ENCODE data around the gene GARRE1. TPM values are rescaled to one million over a fixed set of nuclear protein-coding genes. Genes with fewer than 3 reads are reported as not detected.
"Not testable (repeated sequence)": the region's sequence is repeated elsewhere in the genome, so short reads cannot be mapped to it uniquely, and the experiment has no call there.

Gene GARRE1
- polyA plus RNA-seq, 4 donors = 34.7 to 42.2 (median 39.4) TPM

DNA sequence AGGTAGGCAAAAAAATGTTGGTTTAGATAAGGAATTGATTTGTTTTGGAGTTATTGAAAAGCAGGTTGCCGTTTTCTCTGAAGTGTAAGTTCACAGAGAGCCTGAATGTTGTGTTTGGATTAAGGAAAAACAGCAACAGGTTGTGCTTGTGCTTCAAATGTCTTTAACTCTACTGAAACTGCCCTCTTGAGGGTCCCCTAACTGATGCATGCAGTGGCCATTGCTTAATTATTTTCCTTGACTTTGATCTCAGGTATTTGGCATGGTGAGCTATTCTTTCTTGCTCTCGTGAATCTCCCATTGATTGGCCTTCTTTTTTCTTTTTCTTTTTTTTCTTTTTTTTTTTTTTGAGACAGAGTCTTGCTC lies 3.2 kb downstream of the GARRE1 start:
- DNase-seq (ENCODE audit: low read depth in 4 of 4, low spot score in 2 of 4) = no peak

DNA sequence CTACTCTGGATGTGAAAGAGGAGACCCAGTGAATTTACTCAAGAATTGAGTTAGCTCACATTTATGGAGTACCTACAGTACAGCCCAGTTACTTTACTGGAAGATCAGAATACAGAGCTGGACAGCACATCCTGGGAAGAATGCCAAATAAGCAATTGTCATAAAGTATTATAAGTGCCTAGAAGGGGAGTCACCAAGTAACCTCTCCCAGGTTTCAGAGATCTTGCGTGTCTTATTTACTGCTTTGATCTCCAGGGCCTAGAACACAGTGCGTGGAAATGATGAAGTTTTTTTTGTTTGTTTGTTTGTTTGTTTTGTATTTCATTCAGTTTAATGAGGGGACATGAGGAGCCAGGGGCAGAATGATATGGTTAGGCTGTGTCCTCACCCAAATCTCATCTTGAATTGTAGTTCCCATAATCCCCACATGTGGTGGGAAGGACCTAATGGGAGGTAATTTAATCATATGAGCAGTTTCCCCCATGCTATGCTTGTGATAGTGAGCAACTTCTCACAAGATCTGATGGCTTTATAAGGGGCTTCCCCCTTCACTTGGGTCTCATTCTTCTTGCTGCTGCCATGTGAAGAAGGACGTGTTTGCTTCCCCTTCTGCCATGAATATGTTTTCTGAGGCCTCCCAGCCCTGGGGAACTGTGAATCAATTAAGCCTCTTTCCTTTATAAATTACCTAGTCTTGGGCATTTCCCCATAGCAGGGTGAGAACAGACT lies 5.2 kb downstream of the GARRE1 start:
- DNase-seq (ENCODE audit: low read depth in 4 of 4, low spot score in 2 of 4) = no peak

GRCh38 chr19:34260771-34261173 lies 6.4 kb downstream of the GARRE1 start:
- no peak for DNase-seq (ENCODE audit: low read depth in 4 of 4, low spot score in 2 of 4)

DNA sequence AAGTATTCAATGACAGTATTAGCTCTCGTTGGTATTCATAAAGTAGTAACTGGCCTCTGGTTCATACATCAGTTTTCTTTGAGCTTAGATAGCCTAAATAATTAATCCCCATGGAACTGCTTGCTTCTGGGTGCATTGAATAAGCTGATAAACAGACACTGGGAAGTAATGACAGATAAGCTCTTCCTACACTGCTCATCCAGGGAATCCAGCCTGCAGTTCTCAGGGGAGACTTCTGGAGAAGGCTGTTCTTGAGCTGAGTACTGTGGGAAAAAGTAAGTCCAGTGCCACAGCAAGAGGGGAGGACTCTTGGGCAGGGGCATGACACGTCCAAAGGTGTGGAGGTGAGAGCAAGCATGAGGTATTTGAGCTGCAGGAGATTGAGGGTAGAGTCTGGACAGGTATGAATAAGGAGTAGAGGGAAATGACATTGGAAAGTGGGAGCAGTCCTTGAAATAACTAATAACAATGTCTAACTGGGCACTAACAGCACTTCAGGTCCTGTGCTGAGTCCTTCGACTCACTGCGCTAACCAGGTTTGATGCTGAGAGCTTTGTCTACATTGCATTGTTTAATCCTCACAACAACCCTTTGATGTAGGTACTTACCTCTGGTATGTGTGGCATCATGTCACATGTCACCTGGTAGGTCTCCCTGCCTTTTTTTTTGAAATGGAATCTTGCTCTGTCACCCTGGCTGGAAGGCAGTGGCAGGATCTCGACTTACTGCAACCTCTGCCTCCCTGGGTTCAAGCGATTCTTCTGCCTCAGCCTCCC lies 7.2 kb downstream of the GARRE1 start:
- no peak for DNase-seq (ENCODE audit: low read depth in 4 of 4, low spot score in 2 of 4)

- no peak for DNase-seq (ENCODE audit: low read depth in 4 of 4, low spot score in 2 of 4)
These were observed 9.4 kb downstream of the GARRE1 start for GRCh38 chr19:34263745-34264237.

- no peak for DNase-seq (ENCODE audit: low read depth in 4 of 4, low spot score in 2 of 4)
These were observed 10.9 kb downstream of the GARRE1 start for GRCh38 chr19:34265221-34265650.

- DNase-seq (ENCODE audit: low read depth in 4 of 4, low spot score in 2 of 4) = no peak
These were observed 14.7 kb downstream of the GARRE1 start for GRCh38 chr19:34269081-34269480.

- no peak for DNase-seq (ENCODE audit: low read depth in 4 of 4, low spot score in 2 of 4)
These were observed 15.1 kb downstream of the GARRE1 start for GRCh38 chr19:34269489-34269888.

DNA sequence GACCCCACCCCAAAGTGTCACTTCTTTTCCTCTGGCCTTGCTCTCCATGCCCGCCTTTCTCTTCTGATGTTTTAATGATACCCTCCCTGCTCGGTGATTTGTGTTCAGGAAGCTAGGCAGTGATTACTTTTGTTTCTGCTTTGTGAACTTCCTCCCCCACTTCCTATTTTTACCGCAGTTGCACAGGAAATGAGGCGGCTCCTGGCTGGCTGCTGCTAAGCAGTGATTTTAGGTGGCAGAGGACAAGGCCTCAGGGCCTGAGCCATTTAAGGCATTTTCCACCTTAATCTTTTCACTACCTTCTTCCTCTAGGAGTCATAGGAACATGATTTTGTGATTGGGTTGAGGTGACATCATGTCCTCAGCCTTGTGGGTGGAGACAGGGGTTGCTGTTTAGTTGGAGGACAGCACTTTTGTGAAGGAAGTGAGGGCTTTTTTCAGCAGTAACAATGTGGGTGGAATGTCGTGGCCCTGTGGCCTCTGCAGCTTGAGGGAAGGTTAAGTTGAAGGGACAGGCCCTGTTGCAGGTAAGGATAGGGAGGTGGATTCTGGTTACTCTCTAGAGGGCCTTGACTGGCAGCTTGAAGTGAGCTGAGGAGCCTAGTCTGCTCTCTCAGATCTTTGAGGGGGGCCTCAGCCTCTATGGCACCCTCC lies 15.7 kb downstream of the GARRE1 start:
- DNase-seq (ENCODE audit: low read depth in 4 of 4, low spot score in 2 of 4) = peak in 3 of 4 donors; percentile 63 to 73 (median 70)

DNA sequence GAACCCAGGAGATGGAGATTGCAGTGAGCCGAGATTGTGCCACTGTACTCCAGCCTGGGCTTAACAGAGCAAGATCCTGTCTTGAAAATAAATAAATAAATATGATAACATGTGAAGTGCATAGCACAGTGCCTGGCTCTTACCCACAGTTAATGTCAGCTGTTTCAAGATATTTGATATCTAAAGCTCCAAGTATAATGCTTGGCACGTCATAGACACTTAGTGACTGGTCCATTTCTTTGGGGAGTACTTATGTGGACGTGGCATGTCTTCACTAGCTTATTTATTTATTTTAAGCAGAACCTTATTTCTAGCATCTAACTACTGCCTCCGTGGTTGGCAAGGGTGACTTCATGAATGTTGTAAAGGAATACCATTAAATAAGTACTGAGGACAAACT lies 18.8 kb downstream of the GARRE1 start:
- no peak for DNase-seq (ENCODE audit: low read depth in 4 of 4, low spot score in 2 of 4)

DNA sequence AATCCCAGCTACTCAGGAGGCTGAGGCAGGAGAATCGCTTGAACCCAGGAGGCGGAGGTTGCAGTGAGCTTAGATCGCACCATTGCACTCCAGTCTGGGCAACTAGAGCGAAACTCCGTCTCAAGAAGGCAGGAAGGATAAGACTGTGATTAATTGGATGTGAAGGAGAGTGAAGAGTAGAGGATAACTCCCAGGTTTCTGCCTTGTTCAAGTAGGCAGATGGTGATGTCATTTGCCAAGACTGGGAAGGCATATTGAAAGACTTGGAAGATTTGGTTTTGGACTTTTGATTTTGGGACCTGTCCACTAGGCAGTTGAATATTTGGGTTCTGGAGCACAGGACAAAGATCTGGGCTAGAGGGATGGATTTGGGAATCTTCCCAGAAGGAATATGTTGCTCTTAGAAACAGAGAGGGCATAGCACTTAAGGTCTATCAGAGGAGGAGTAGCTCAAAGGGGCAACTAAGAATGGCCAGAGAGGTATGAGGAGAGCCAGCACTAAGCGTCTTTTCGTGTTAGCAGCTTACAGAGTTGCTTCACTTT lies 20.0 kb downstream of the GARRE1 start:
- no peak for DNase-seq (ENCODE audit: low read depth in 4 of 4, low spot score in 2 of 4)

- DNase-seq (ENCODE audit: low read depth in 4 of 4, low spot score in 2 of 4) = no peak
These were observed 20.7 kb downstream of the GARRE1 start for GRCh38 chr19:34274827-34275625.

DNA sequence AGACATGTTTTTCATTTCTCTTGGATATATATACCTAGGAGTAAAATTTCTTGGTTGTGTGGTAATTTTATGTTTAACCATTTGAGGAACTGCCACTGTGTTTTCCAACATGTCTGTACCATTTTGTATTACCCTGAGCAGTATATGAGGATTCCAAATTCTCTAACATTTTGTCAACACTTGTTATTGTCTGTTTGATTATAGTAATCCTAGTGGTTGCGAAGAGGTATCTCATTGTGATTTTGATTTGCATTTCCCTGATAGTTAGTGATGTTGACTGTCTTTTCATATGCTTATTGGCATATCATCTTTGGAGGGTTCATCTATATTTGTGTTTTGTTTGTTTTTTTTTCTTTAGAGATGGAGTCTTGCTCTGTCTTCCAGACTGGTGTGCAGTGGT lies 21.4 kb downstream of the GARRE1 start:
- DNase-seq (ENCODE audit: low read depth in 4 of 4, low spot score in 2 of 4) = no peak

DNA sequence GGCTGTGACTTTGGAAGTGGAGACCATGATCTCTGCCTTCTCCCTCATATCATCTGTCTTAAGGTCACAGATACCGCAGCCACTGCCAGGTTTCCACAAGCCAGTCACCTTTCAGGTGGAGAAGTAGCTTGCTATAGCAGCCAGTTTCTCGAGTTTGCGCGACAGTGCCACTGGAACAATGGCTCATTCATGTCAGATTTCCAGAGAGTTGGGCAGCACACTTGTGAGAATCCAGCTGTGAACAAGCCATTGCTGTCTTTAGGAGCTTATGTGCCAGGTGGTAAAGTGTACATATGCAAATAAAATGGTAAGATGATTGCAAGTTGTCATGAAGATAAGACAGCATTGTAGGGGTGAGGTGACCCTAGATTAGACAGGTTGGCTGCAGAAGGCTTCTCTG lies 22.3 kb downstream of the GARRE1 start:
- DNase-seq (ENCODE audit: low read depth in 4 of 4, low spot score in 2 of 4) = no peak

DNA sequence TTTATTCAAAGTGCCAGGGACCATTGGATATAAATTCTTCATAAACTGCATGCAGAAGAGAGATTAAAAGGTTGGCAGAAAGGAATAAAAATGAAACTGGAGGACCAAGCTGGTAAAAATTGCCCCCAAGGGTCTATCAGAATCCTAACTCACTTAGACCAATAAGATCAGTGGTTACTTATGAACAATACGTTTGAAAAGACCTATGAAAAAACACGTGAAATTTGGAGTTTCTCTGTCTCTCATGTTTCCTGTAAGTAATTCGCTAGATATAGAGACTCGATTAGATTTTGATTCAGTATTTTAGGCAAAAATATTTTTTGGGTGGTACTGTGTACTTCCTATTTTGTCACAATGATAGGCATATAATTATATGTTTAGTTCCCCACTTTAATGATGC lies 22.9 kb downstream of the GARRE1 start:
- DNase-seq (ENCODE audit: low read depth in 4 of 4, low spot score in 2 of 4) = no peak

GRCh38 chr19:34278783-34279182 lies 24.4 kb downstream of the GARRE1 start:
- no peak for DNase-seq (ENCODE audit: low read depth in 4 of 4, low spot score in 2 of 4)

- DNase-seq (ENCODE audit: low read depth in 4 of 4, low spot score in 2 of 4) = not testable (repeated sequence)
These were observed 27.1 kb downstream of the GARRE1 start for GRCh38 chr19:34281444-34281843.

DNA sequence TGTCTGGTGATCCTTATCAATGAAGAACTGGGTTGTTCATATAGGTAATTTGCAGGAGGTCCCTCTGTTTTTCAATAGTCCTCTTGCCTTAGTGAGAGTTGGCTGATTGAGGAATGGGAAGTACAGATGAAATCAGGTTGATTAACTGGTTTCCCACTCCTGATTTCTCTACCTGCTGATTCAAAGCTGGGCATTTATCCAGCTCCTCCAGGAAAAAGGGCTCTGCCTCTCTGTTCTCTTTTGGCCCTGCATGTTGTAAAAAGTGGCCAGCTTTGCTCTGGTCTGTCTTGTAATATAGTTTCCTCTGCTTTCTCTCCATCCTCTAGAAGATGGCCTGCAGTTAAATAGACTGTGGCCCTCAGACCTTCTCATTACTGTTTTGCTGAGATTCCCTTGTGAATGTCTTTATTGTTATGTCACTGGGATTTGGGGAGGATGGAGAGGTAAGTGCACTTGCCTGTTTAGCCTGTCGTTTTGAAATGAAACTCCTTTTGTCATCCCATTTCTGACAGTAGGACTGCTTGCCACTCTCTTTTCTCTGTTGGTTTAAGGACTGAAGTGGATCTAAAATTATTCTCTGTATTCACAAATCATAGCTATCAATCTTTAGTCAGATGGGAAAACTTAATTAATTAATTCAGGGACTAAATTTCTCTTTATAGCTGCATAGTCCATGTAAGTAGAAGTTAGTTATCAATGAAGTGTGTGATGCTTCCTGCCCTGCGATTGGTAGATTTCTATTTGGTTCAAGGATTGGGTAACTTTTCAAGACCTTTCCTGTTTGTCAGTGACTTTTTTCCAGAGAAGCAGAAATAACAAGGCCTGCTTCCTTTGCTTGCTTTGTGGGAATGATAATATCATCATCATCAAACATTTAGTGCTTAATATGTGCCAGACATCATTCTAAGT lies 28.5 kb downstream of the GARRE1 start:
- DNase-seq (ENCODE audit: low read depth in 4 of 4, low spot score in 2 of 4) = no peak

DNA sequence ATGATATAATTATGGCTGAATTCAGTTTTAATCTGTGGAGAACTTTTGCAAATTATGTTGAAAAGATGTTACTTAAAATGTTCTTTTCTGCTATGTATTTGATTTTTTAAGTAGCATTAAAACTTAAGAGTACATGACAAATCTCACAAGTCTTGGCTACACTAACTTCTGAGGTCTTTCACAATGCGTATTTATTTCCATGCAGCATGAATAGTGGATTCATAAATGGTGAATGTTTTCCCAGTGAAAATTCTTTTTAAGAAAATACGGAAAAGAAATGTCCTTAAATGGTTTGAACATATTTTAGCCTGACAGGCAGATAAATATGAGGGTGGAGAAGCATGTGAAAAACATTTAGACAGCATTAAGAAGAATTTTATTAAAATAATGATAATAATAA lies 30.2 kb downstream of the GARRE1 start:
- DNase-seq (ENCODE audit: low read depth in 4 of 4, low spot score in 2 of 4) = no peak

All from left renal cortex interstitium (tissue), 4 donors.